GM18519 (cell line): Measurements from ENCODE around the gene GABPA.

ENCODE experiments used
- ATAC-seq: cut with Tn5 transposase; IDR thresholded peaks from one replicate; pipeline ENCODE4 v1.9.1; 2021; ENCODE audit warnings: mild to moderate bottlenecking, moderate library complexity; ENCODE audit not compliant: unreplicated experiment, low FRiP score

The GABPA gene

DNA sequence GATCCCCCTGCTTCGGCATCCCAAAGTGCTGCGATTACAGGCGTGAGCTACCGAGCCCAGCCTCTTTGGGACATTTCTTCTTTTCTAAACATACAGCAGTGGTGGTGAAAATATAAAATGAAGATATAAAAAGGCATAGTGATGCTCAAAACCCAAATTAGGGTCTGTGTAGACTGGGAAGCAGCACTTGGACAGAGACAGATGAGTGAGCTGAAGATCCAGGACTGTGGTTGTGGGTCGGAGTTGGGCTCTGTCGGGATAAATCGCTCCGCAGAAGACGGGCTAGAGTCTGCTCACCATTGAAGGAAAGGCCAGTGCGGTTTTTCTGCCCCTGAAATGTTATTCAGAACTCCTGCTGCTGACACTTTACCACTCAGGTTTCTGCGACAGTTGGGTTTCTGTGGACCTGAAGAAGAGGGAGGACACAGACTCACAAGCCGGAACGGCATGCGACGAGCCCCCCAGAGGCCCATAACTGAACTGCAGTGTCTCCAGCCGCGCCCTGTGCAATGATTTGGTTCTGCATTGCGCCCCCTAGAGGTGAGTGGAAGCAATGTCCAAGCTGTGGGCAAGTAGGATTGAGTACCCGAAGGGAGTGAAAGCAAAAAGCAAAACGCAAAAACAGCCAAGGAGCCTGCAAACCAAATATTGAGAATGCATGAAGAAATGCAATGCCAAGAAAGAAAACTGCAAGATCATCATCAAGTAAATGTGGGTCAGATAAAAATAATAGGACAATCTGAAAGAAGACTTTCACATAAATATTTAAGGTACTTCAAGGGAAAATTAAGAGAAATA, 66.6 kb downstream of the GABPA start:
- ATAC-seq: peak; percentile 98

DNA sequence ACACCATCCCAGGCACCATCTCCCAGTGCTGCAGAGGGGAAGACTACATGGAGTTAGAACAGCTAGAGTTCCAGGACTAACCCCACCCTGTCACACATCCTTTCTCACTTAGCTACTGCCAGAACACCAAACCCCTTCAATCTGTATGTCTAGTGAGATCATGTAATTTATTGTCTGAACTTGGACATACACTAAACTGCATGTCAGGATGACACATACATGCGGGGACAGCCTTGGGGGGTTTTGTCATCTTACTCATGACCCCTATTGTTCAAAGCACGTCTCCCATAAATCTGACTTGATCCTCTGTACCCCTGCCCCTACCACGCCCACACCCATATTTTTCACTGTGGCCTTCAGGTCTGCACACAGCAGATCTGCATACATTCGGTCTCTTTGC, 71.3 kb downstream of the GABPA start:
- ATAC-seq: no peak

DNA sequence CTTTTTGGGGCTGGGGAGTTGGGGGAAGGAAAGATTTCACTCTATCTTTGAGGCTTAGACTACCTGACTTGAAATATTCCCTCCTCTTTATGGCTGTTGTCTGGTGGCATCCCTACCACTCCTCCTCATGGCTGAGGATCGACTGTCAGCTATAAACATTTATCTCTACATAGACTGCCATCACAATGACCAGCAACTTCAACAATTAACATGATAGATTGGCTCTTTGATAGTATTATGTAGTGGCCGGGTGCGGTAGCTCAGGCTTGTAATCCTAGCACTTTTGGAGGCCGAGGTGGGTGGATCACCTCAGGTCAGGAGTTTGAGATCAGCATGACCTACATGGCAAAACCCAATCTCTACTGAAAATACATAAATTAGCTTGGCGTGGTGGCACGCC, 72.4 kb downstream of the GABPA start:
- ATAC-seq: no peak

DNA sequence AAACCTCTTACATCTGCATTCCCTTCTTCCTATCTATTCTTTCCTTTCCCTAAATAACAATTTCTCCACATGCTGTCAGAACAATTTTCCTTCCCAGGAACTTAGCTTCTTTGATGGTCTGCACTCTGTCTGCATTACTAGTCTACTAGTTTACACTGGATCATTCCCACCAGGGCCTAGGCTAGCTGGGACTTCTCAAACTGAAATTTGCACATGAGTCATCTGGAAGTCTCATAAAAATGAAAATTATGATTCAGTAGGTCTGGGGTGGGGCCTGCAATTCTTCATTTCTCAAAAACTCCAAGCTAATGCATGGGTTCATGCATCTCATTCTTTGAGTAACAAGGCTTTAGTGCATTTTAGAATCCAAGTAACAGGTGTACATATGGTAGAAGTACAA, 74.2 kb downstream of the GABPA start:
- ATAC-seq: no peak

DNA sequence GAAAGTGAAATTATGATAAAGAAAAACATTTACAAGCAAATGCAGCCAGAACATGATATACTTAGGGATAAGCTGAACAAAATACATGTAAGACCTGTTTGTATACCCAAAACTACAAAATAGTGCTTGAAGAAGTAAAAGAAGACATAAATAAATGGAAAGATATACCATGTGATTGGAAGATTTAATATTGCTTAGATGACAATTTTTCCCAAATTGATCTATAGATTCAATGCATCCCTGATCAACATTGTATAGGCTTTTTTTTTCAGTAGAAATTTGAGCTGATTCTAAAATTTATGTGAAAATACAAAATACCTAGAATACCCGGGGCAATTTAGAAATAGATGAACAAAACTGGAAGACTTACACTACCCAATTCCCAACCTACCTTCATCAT, 76.4 kb downstream of the GABPA start:
- ATAC-seq: no peak

DNA sequence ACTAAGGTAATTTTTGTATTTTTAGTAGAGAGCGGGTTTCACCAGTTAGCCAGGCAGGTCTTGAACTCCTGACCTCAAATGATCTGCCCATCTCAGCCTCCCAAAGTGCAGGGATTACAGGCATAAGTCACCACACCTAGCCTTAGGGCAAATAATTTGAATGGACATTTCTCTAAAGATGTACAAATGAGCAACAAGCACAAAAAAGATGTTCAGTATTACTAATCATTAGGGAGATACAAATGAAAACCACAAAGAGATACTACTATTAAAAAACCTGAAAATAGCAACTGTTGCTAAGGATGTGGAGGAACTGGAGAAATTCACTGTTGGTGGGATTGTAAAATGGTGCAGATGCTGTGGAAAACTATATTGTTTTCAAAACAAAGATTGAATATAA, 79.1 kb downstream of the GABPA start:
- no peak for ATAC-seq

DNA sequence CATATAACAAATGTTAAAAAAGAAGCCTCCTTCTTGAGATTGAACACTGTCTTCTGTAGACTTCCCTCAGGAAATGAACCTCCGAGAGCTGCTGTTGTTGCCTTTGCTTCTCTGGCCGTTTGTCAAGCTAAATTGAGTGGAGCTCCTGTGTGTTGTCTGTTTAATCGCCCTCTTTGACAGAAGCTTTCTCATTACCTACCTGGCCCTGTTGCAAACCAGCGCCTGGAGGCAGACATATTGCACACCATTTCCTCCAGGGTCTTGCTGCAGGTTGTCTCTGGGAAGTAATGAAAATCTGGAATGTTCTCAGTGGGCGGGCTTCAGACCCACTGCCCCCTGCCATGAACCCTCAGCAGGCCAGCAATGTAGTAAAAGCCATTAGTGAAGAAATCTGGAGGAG, 83.3 kb downstream of the GABPA start:
- ATAC-seq: no peak

DNA sequence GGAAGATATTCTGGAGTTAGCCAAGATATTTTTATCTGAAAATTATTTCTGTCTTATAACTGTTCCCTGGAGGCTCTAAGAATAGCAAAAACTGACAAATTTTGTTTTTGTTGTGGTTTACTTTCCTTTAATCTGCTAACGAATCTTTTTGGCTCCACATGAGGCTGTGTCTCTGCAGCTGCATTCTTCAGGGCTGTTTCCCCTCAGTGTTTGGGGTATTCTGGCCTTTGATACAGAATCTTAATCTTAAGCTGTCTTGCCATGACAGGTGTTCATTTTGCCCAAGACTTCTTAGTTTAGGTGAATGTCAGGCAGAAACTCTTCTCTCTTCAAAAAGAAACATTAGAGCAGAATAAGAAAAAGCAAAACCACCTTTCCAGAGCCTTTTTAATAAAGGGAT, 83.8 kb downstream of the GABPA start:
- no peak for ATAC-seq
